GM19395 (cell line): ENCODE measurements around the gene TEKTIP1.
"Not testable (repeated sequence)": the region's sequence is repeated elsewhere in the genome, so short reads cannot be mapped to it uniquely, and the experiment has no call there.

Experiments
- ATAC-seq: cut with Tn5 transposase; IDR thresholded peaks from one replicate; pipeline ENCODE4 v1.9.1; 2021; ENCODE audit warnings: mild to moderate bottlenecking, moderate library complexity; ENCODE audit not compliant: unreplicated experiment

TEKTIP1 gene

GRCh38 chr19:3555653-3556422, 16.9 kb downstream of the TEKTIP1 start:
- no peak for ATAC-seq

GRCh38 chr19:3556423-3556977, 17.5 kb downstream of the TEKTIP1 start:
- no peak for ATAC-seq

- peak; percentile 25 for ATAC-seq
Observed at GRCh38 chr19:3556978-3557460, 18.0 kb downstream of the TEKTIP1 start.

GRCh38 chr19:3557461-3558248, 18.7 kb downstream of the TEKTIP1 start, which contains the start of gene MFSD12:
TSS of gene MFSD12 (minus strand) at chr19:3557586. CDS start at chr19:3557403, 183 bp downstream.
- peak; percentile 77 for ATAC-seq

- ATAC-seq = no peak
Observed at GRCh38 chr19:3563709-3564524, 24.9 kb downstream of the TEKTIP1 start.

GRCh38 chr19:3565139-3565538, 26.2 kb downstream of the TEKTIP1 start:
- ATAC-seq = no peak

- ATAC-seq = not testable (repeated sequence)
Observed at GRCh38 chr19:3570042-3570441, 31.1 kb downstream of the TEKTIP1 start.

- no peak for ATAC-seq
Observed at GRCh38 chr19:3570606-3571011, 31.6 kb downstream of the TEKTIP1 start.

- peak; percentile 89 for ATAC-seq
Observed at GRCh38 chr19:3572132-3572854, 33.3 kb downstream of the TEKTIP1 start.

GRCh38 chr19:3572855-3573161, 33.8 kb downstream of the TEKTIP1 start, which contains the start of gene HMG20B:
TSS of gene HMG20B (plus strand) at chr19:3572944. CDS start at chr19:3573310, 366 bp downstream.
- no peak for ATAC-seq

GRCh38 chr19:3573162-3573857, 34.3 kb downstream of the TEKTIP1 start:
- ATAC-seq = peak; percentile 16

- no peak for ATAC-seq
Observed at GRCh38 chr19:3573858-3574637, 35.1 kb downstream of the TEKTIP1 start.

GRCh38 chr19:3575260-3575741, 36.3 kb downstream of the TEKTIP1 start:
- ATAC-seq = no peak

GRCh38 chr19:3575949-3576673, 37.1 kb downstream of the TEKTIP1 start:
- no peak for ATAC-seq

- ATAC-seq = no peak
Observed at GRCh38 chr19:3576696-3577443, 37.9 kb downstream of the TEKTIP1 start.

GRCh38 chr19:3577723-3578344, 38.9 kb downstream of the TEKTIP1 start:
- no peak for ATAC-seq

- no peak for ATAC-seq
Observed at GRCh38 chr19:3578390-3578789, 39.4 kb downstream of the TEKTIP1 start.
